OCI-LY7 (cell line): ENCODE measurements around the gene SPIB.

Experiments
- CTCF ChIP-seq: fragments of 200-600 bp; sonication (generic); conservative IDR thresholded peaks from 2 replicates; pipeline ENCODE4 v1.5.1; 2014; ENCODE audit warnings: mild to moderate bottlenecking, antibody characterized with exemption, low read length, moderate library complexity, mixed read lengths
- EZH2phosphoT487 ChIP-seq: fragments of 200-600 bp; sonication (generic); IDR thresholded peaks from 2 replicates; pipeline ENCODE4 v1.6.1; 2018; ENCODE audit warnings: low read depth, borderline replicate concordance, mild to moderate bottlenecking, mixed run types, antibody characterized with exemption, low read length, moderate library complexity, mixed read lengths

DNA sequence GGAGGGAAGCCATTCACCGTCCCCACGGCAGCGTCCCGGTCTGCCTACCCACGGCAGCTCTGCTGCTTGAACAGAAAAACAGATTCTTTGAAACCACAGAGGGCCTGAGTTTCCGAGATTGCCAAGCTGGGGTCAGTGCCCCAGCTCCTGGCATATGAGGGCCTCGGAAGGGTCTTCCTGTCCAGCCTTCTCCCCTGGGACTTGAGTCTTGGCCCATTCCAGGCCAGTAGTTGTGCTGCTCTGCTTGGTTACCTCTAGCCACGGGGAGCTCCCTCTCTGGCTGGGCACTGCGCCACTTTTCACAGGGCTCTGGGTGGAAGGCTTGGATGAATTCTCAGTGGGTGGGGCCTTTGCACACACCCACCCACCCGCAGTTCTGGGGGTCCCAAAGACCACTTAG, 8.6 kb upstream of the SPIB start:
- TF ChIP-seq CTCF (no peak), EZH2phosphoT487 (no peak)
